Natural killer cell treated with Interleukin-12 subunit alpha and Interleukin-12 subunit beta and Interleukin-15 and Interleukin-18, amount 100 ng/mL, for 72 hours (primary cell): ENCODE measurements around the gene MACF1. TPM values are rescaled to one million over a fixed set of nuclear protein-coding genes. Genes with fewer than 3 reads are reported as not detected.
A peak's percentile ranks its signal among the peaks of the same experiment; 100 is the strongest.
"Not testable (repeated sequence)": the region's sequence is repeated elsewhere in the genome, so short reads cannot be mapped to it uniquely, and the experiment has no call there.

Experiments used
- ATAC-seq, 2 donors: fragments of 150-1000 bp; cut with Tn5 transposase in 1 of 2; sonication (Bioruptor Pico), chemical (Tn5 transposase) in 1 of 2; 2 replicates each; pipeline ENCODE4 v1.10.0; 2021
- DNase-seq: peaks from one replicate; pipeline ENCODE4 v3.0.0; 2022; ENCODE audit warnings: low spot score
- H3K27ac Mint-ChIP-seq, 2 donors: 1 replicate in 1 of 2; 2 replicates in 1 of 2; pipeline ENCODE4 v1.8.0; 2022; ENCODE audit warnings: mixed read lengths in 2 of 2, mild to moderate bottlenecking in 1 of 2, moderate library complexity in 1 of 2
- H3K27me3 Mint-ChIP-seq, 2 donors: 1 replicate in 1 of 2; 2 replicates in 1 of 2; pipeline ENCODE4 v1.8.0; 2022; ENCODE audit warnings: mixed read lengths in 2 of 2
- H3K36me3 Mint-ChIP-seq: one replicate; pipeline ENCODE4 v1.8.0; 2022; ENCODE audit warnings: mixed read lengths
- H3K4me1 Mint-ChIP-seq, 2 donors: 1 replicate in 1 of 2; 2 replicates in 1 of 2; pipeline ENCODE4 v1.8.0; 2022; ENCODE audit warnings: low read depth in 2 of 2, mixed read lengths in 2 of 2, mild to moderate bottlenecking in 1 of 2
- H3K4me3 Mint-ChIP-seq: one replicate; pipeline ENCODE4 v1.8.0; 2022; ENCODE audit warnings: mixed read lengths
- H3K9me3 Mint-ChIP-seq: 2 replicates; pipeline ENCODE4 v1.8.0; 2022; ENCODE audit warnings: mixed read lengths
- total RNA-seq, 2 donors: library from RNA; stranded (reverse); gene quantifications; one replicate each; pipeline ENCODE4 v1.2.3, GENCODE V29; 2022

MACF1 gene, protein sequence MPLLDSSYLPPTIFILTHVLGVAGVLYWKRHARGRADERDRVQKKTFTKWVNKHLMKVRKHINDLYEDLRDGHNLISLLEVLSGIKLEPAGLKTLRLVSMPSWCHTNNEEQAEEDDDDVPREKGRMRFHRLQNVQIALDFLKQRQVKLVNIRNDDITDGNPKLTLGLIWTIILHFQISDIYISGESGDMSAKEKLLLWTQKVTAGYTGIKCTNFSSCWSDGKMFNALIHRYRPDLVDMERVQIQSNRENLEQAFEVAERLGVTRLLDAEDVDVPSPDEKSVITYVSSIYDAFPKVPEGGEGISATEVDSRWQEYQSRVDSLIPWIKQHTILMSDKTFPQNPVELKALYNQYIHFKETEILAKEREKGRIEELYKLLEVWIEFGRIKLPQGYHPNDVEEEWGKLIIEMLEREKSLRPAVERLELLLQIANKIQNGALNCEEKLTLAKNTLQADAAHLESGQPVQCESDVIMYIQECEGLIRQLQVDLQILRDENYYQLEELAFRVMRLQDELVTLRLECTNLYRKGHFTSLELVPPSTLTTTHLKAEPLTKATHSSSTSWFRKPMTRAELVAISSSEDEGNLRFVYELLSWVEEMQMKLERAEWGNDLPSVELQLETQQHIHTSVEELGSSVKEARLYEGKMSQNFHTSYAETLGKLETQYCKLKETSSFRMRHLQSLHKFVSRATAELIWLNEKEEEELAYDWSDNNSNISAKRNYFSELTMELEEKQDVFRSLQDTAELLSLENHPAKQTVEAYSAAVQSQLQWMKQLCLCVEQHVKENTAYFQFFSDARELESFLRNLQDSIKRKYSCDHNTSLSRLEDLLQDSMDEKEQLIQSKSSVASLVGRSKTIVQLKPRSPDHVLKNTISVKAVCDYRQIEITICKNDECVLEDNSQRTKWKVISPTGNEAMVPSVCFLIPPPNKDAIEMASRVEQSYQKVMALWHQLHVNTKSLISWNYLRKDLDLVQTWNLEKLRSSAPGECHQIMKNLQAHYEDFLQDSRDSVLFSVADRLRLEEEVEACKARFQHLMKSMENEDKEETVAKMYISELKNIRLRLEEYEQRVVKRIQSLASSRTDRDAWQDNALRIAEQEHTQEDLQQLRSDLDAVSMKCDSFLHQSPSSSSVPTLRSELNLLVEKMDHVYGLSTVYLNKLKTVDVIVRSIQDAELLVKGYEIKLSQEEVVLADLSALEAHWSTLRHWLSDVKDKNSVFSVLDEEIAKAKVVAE (N-terminal part only)
- 100 to 1,000 TPM; 370 to 514 TPM for total RNA-seq

DNA sequence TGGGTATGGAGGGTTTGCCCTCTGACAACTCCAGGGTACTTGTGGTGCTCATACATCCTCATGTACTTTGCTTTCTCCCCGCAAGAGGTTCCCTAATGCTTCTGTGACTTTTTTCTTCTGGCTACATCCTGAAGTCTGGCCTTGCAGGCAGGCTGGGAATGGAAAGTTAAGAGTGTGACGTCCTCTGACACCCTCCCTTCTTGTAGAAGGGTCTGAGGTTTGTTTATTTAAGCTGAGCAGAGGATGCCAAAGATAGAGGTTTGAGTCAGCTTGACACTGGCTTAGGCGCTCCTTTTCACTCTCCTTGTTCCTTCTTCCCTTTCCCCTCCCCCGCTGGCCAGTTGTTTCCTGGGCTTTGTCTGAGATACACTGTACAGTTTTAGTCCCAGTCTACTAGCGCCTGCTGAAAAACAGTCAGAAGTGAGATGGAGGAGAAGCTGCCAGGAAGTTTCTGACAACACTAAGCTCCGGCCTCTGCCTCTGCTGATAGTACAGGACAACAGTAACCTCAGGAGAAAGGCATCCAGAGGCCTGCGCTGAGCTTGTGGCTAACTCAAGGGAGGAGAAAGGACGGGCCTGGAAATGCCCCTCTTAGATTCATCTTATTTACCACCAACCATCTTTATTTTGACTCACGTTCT, at the start of gene MACF1:
Gene MACF1 (plus strand): TSS at position 255 of the 641 bp plus-strand sequence. CDS start 328 bp downstream, at position 583.
- Mint-ChIP-seq H3K4me3 (peak within 1 kb of the TSS; percentile 88), H3K27ac (peak within 1 kb of the TSS; percentile 90 to 94), H3K9me3 (no peaks in the 10 kb centered on the region), H3K36me3 (peaks cover 4% of the 10 kb centered on the region), H3K4me1 (peaks cover 40 to 53% of the 10 kb centered on the region in 2 donors), H3K27me3 (no peaks in the 10 kb centered on the region)
- peak; percentile 69 to 76 for ATAC-seq
- peak; percentile 64 for DNase-seq

DNA sequence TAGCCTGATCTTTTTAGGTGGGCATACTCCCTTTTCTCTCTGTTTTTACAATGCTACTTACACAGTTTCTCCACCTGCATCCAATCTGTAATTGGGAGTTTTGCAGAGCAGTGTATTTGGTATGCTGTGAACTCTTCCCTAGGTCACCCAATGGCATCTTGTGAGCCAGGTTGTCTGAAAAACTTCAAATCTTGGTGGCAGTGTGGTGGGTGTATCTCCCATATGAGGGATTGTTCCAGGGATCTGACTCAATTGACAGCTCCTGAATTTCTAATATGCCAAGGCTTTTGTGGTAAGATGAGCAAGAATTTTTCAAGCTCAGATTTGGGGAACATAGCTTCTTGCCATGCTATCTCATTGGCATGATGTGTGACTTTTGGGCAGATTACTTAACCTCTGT, 47.2 kb upstream of the MACF1 start:
- Mint-ChIP-seq H3K27me3 (no peaks in the 10 kb centered on the region), H3K4me3 (no peak overlapping the region), H3K36me3 (no peaks in the 10 kb centered on the region), H3K4me1 (peaks cover 3 to 7% of the 10 kb centered on the region in 2 donors), H3K9me3 (no peaks in the 10 kb centered on the region), H3K27ac (no peak overlapping the region)
- DNase-seq (no peak), ATAC-seq (no peak)

DNA sequence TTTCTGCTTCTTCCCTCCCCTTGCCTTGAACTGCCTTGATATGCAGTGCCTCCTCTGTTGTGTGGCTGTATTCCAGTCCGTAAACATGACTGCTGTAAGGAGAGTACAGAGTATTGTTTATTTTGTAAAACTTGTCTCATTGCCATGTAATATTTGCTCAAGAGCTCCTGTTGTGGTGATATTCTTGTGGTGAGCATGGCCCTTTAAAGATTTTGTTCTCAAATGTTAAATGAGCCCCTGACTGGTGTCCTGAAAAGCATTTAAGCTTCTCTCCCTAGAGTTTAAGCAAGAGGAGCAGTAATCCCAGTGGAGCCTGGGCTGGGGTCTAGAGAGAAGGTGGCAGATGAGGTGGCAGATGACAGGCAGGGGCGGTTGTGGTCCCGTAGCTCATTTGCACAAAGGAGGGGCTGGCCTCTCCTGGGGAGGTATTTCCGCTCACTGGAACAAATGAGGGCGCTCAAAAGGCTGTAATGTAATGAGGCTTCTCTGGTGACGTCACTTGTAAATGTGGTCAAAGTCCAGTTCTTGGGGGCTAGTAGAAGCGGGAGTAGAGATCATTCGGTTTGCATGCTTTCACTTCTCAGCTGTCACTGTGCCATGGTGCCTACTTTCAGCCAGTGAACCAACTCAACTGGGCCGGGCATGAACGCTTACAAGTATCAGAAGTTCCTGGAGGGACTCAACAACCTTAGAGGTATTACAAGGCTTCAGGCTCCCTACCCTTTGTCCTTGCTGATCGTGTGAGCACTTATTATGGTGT, 46.0 kb upstream of the MACF1 start:
- no peak for DNase-seq
- Mint-ChIP-seq H3K4me3 (no peak overlapping the region), H3K9me3 (no peaks in the 10 kb centered on the region), H3K27ac (no peak overlapping the region), H3K4me1 (peaks cover 3 to 7% of the 10 kb centered on the region in 2 donors), H3K27me3 (no peaks in the 10 kb centered on the region), H3K36me3 (no peaks in the 10 kb centered on the region)
- ATAC-seq = no peak

DNA sequence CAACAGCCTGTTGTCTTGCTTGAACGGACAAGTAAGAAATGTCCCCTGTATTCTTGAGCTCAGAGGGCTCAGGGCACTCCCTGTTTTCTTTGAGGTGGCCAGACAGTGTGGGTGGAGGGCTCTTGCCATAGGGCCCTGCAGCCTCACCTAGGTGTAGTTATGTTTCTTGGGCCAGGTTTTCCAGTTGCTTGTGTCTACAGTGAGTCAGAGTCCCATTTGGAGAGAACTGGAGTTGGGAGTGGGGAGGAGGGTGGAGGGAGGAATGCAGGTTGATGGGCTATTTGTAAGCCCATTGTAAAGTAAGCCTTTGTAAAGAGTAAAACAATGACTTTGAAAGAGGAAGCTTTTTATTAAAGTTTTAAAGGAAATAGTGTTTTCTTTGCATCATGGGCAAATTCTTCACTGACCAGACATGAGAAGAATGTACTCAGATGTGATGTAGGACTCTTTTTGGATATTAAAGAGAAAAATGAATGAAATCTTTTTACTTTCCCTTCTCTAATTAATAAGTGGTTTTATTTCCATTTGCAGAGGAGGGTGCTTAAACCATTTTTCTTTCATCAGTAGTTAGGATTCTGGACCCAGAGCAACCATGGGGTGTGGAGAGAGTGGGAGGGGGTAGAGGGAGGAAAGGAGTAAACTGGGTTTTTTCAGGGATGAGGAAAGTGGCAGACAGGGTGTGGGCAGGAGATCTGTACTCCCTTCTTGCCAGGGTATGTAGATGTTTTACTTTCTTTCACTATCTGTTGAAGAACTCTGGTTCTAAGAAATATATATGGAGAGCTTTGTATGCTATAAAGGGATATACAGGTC, 45.1 kb upstream of the MACF1 start:
- no peaks in the 10 kb centered on the region for H3K36me3 Mint-ChIP-seq
- peaks cover 3 to 7% of the 10 kb centered on the region in 2 donors for H3K4me1 Mint-ChIP-seq
- no peaks in the 10 kb centered on the region for H3K27me3 Mint-ChIP-seq
- no peaks in the 10 kb centered on the region for H3K9me3 Mint-ChIP-seq
- H3K4me3 Mint-ChIP-seq = no peak overlapping the region
- DNase-seq (no peak), ATAC-seq (no peak)
- H3K27ac Mint-ChIP-seq = no peak overlapping the region

DNA sequence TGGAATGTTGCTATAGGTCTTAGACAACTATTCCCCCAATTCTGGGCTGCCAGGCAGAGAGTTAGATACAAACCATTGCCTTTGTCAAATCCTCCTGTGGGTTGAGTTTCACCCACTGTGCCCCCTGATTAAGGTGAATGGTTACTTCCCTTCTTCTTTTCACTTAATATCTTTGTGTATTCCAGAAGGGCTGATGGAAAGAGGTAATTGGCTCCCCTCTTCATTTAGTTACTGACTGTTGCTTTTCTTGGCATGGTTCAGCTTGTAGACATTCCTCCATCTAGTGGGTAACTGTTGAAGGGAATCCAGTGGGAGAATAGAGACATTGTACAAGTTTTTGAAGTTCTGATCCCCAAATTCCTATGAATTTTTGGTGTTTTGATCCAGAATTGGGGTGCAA, 43.8 kb upstream of the MACF1 start:
- Mint-ChIP-seq H3K27me3 (no peaks in the 10 kb centered on the region), H3K36me3 (no peaks in the 10 kb centered on the region), H3K4me3 (no peak overlapping the region), H3K4me1 (peaks cover 6 to 7% of the 10 kb centered on the region in 2 donors), H3K9me3 (no peaks in the 10 kb centered on the region), H3K27ac (no peak overlapping the region)
- DNase-seq (no peak), ATAC-seq (no peak)

DNA sequence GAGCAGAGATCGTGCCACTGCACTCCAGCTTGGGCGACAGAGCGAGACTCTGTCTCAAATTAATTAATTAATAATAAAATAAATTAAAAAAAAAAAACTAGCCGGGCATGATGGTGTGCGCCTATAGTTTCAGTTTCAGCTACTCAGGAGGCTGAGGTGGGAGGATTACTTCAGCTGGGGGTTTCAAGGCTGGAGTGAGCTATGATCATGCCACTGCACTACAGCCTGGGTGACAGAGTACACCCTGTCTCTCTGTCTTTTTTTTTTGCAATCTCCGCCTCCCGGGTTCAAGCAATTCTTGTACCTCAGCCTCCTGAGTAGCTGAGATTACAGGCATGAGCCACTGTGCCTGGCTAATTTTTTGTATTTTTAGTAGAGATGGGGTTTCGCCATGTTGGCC, 42.7 kb upstream of the MACF1 start:
- not testable (repeated sequence) for H3K27me3 Mint-ChIP-seq, H3K9me3 Mint-ChIP-seq, DNase-seq, H3K36me3 Mint-ChIP-seq, H3K27ac Mint-ChIP-seq, H3K4me3 Mint-ChIP-seq, H3K4me1 Mint-ChIP-seq, ATAC-seq

DNA sequence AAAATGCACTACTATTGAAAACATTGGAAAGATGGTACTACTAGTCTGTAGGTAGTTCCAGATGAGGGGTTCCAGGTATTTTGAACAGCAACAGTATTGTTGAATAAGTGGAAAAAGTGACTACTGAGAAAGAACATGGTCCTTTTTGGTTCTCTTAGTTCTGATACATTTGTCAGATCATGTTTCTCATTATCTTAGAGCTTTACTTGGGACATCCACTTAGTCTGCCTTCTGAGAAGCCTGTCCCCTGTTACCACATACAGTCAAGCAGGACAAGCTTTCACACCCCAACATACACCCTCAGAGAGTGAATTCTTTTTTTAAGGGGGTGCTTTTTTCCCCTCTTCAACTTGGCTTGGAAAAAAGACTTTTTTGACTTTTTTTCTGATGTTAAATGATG, 41.0 kb upstream of the MACF1 start:
- Mint-ChIP-seq H3K27me3 (no peaks in the 10 kb centered on the region), H3K9me3 (no peaks in the 10 kb centered on the region), H3K36me3 (no peaks in the 10 kb centered on the region), H3K4me1 (peaks cover 0 to 13% of the 10 kb centered on the region in 2 donors), H3K27ac (no peak overlapping the region), H3K4me3 (no peak overlapping the region)
- ATAC-seq (no peak), DNase-seq (no peak)

DNA sequence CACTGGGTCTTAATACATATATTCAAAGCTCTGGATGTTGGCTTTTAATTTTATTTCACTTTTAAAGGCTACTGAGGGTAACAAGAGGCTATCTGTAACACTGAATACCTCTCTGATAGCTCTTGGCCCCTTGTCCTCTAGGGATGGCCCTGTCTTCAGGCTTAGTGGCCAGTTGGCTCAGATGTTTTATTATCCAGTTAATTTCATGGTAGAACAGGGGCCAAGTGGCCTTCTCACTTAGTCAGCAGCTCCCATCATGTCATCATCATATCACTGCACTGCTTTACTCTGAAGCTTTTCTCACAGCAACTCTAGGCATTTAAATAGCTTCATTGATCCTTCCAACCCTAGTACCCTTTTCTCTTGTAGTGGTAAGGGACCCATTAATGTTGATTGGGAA, 40.2 kb upstream of the MACF1 start:
- Mint-ChIP-seq H3K27me3 (no peaks in the 10 kb centered on the region), H3K9me3 (no peaks in the 10 kb centered on the region), H3K4me3 (no peak overlapping the region), H3K36me3 (no peaks in the 10 kb centered on the region), H3K27ac (no peak overlapping the region), H3K4me1 (peaks cover 0 to 13% of the 10 kb centered on the region in 2 donors)
- ATAC-seq = no peak
- no peak for DNase-seq

DNA sequence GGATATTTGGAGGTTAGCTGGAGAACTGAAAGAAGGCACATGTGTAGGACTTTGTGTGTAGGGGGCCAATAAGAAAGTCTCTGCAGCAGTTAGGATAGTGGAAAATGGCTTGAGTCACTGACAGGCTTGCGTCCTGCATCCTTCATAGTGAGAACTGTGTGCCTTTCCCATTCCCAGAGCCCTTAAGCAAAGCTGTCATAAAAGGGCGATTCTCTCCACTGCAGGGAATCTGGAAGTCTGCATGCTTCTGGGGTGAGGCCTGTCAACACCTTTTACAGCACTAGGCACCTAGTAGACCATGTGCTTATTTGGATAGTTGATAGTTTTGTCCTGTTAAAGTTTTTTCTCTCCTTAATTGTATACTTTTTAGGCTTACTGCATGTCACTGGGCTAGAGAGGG, 39.4 kb upstream of the MACF1 start:
- Mint-ChIP-seq H3K4me1 (peaks cover 0 to 10% of the 10 kb centered on the region in 2 donors), H3K4me3 (no peak overlapping the region), H3K27me3 (no peaks in the 10 kb centered on the region), H3K27ac (no peak overlapping the region), H3K36me3 (no peaks in the 10 kb centered on the region), H3K9me3 (no peaks in the 10 kb centered on the region)
- ATAC-seq (no peak), DNase-seq (no peak)

DNA sequence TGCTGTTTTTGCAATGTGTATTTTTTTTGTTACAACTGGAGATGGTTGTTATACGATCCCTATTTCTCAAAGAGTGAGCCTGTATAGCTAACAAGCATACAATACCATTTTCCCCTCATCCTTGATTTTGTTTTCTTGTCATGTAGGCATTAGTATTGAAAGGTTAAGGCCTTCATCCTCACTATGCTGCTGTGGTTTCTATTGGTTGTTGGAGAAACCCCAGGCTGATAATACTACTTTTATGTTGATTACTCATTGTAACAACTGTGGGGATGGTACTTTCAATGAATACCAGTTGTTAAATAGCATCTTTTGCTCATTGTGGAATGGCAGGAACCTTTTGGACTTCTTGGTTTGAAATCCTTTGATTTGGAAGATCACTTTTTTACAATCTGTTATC, 39.0 kb upstream of the MACF1 start:
- ATAC-seq = no peak
- H3K27ac Mint-ChIP-seq = no peak overlapping the region
- H3K4me1 Mint-ChIP-seq = peaks cover 0 to 12% of the 10 kb centered on the region in 2 donors
- no peaks in the 10 kb centered on the region for H3K27me3 Mint-ChIP-seq
- H3K36me3 Mint-ChIP-seq = no peaks in the 10 kb centered on the region
- no peaks in the 10 kb centered on the region for H3K9me3 Mint-ChIP-seq
- no peak for DNase-seq
- no peak overlapping the region for H3K4me3 Mint-ChIP-seq

DNA sequence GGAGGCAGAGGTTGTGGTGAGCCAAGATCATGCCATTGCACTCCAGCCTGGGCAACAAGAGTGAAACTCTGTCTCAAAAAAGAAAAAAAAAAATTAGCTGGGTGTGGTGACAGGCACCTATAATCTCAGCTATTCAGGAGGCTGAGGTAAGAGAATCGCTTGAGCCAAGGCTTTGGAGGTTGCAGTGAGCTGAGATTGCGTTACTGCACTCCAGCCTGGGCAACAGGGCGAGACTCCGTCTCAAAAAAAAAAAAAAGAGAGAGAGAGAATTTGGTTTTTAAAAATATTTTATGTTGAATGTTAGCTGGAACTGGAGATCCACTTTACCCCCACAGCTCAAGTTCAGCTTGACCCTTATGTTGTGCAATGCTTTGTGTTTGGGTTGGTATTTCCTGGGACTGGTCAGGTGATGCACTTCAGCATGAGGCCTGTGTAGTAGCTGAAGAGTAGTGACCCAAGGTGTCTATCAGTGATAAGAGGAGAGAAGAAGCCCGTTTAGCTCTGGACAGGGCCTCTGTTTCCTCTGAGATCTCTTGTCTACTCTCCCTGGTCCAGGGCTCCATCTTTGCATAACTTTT, 36.8 kb upstream of the MACF1 start:
- Mint-ChIP-seq H3K27ac (no peak overlapping the region), H3K36me3 (no peaks in the 10 kb centered on the region), H3K27me3 (no peaks in the 10 kb centered on the region), H3K4me1 (peaks cover 0 to 12% of the 10 kb centered on the region in 2 donors), H3K9me3 (no peaks in the 10 kb centered on the region), H3K4me3 (no peak overlapping the region)
- DNase-seq = no peak
- no peak for ATAC-seq
